SU-DHL-6 (cell line): Measurements from ENCODE around the gene KIRREL1.

Experiments
- EZH2phosphoT487 ChIP-seq: fragments of 200-600 bp; sonication (generic), shearing (Covaris generic); conservative IDR thresholded peaks from 2 replicates; pipeline ENCODE4 v1.6.1; 2018; ENCODE audit warnings: mild to moderate bottlenecking, antibody characterized with exemption, low read length, moderate library complexity, mixed read lengths
- TF ChIP-seq, protein P1 (sequence below): fragments of 200-600 bp; sonication (generic); IDR thresholded peaks from one replicate; pipeline ENCODE4 v1.5.1; 2017; ENCODE audit warnings: antibody characterized with exemption, mild to moderate bottlenecking, low read length, moderate library complexity; ENCODE audit not compliant: insufficient read depth, poor library complexity, severe bottlenecking

GRCh38 chr1:158048371-158049067 is 55.1 kb downstream of the KIRREL1 start:
- TF ChIP-seq, protein P1, sequence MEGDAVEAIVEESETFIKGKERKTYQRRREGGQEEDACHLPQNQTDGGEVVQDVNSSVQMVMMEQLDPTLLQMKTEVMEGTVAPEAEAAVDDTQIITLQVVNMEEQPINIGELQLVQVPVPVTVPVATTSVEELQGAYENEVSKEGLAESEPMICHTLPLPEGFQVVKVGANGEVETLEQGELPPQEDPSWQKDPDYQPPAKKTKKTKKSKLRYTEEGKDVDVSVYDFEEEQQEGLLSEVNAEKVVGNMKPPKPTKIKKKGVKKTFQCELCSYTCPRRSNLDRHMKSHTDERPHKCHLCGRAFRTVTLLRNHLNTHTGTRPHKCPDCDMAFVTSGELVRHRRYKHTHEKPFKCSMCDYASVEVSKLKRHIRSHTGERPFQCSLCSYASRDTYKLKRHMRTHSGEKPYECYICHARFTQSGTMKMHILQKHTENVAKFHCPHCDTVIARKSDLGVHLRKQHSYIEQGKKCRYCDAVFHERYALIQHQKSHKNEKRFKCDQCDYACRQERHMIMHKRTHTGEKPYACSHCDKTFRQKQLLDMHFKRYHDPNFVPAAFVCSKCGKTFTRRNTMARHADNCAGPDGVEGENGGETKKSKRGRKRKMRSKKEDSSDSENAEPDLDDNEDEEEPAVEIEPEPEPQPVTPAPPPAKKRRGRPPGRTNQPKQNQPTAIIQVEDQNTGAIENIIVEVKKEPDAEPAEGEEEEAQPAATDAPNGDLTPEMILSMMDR: no peak
- no peak for TF ChIP-seq EZH2phosphoT487
